Measurements from ENCODE around the gene AP3S2. TPM values are rescaled to one million over a fixed set of nuclear protein-coding genes. Genes with fewer than 3 reads are reported as not detected.
A peak's percentile ranks its signal among the peaks of the same experiment; 100 is the strongest.

Gene AP3S2
- total and polyA plus RNA-seq, 7 donors, result 18.0 to 74.3 (median 44.7) TPM

- Histone ChIP-seq H3K4me1 (no peaks in the 10 kb centered on the region), H3K27ac (no peak overlapping the region), H3K36me3 (ENCODE audit: insufficient read depth in 1 of 2, low read depth in 1 of 2) (no peaks in the 10 kb centered on the region), H3K4me3 (no peak overlapping the region), H3K27me3 (ENCODE audit: insufficient read depth in 3 of 3, low read length in 2 of 3) (no peaks in the 10 kb centered on the region), H3K9me3 (no peaks in the 10 kb centered on the region)
- intact Hi-C loops (cut with DNase I), result no loop called here
- ATAC-seq (no peak), DNase-seq (peak in 1 of 2 donors; percentile 45)
- WGBS, 3 donors, result 78 to 82% (median 79%) methylated on average over 19 to 21 of the region's 21 CpGs
- TF ChIP-seq, protein P1, sequence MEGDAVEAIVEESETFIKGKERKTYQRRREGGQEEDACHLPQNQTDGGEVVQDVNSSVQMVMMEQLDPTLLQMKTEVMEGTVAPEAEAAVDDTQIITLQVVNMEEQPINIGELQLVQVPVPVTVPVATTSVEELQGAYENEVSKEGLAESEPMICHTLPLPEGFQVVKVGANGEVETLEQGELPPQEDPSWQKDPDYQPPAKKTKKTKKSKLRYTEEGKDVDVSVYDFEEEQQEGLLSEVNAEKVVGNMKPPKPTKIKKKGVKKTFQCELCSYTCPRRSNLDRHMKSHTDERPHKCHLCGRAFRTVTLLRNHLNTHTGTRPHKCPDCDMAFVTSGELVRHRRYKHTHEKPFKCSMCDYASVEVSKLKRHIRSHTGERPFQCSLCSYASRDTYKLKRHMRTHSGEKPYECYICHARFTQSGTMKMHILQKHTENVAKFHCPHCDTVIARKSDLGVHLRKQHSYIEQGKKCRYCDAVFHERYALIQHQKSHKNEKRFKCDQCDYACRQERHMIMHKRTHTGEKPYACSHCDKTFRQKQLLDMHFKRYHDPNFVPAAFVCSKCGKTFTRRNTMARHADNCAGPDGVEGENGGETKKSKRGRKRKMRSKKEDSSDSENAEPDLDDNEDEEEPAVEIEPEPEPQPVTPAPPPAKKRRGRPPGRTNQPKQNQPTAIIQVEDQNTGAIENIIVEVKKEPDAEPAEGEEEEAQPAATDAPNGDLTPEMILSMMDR (IDR thresholded peaks at IDR 0.05), result no peak
Measured at GRCh38 chr15:89801471-89802195, 92.2 kb downstream of the AP3S2 start.

GRCh38 chr15:89799918-89800498 is 93.8 kb downstream of the AP3S2 start:
- Histone ChIP-seq H3K27ac (no peak overlapping the region), H3K4me3 (no peak overlapping the region), H3K4me1 (no peaks in the 10 kb centered on the region), H3K36me3 (ENCODE audit: insufficient read depth in 1 of 2, low read depth in 1 of 2) (no peaks in the 10 kb centered on the region), H3K9me3 (peaks cover 5% of the 10 kb centered on the region), H3K27me3 (ENCODE audit: insufficient read depth in 3 of 3, low read length in 2 of 3) (no peaks in the 10 kb centered on the region)
- ATAC-seq (no peak), DNase-seq (peak in 1 of 2 donors; percentile 12)
- TF ChIP-seq, protein P1 (IDR thresholded peaks at IDR 0.05), result no peak
- intact Hi-C loops (cut with DNase I), result no loop called here
- 81 to 92% (median 83%) methylated on average over 2 of the region's 2 CpGs for WGBS, 3 donors

- TF ChIP-seq, protein P1 (IDR thresholded peaks at IDR 0.05), result no peak
- peak in 1 of 2 donors; percentile 41 for DNase-seq
- peaks cover 5% of the 10 kb centered on the region for H3K9me3 ChIP-seq
- ATAC-seq, result no peak
- no peaks in the 10 kb centered on the region for H3K36me3 ChIP-seq (ENCODE audit: insufficient read depth in 1 of 2, low read depth in 1 of 2)
- no peaks in the 10 kb centered on the region for H3K27me3 ChIP-seq (ENCODE audit: insufficient read depth in 3 of 3, low read length in 2 of 3)
- H3K4me3 ChIP-seq, result no peak overlapping the region
- H3K27ac ChIP-seq, result no peak overlapping the region
- intact Hi-C loops (cut with DNase I), result no loop called here
- H3K4me1 ChIP-seq, result no peaks in the 10 kb centered on the region
- WGBS, 3 donors, result 70 to 75% (median 73%) methylated on average over 20 of the region's 20 CpGs
Measured at GRCh38 chr15:89799011-89799911, 94.5 kb downstream of the AP3S2 start.

GRCh38 chr15:89797678-89798201 is 96.1 kb downstream of the AP3S2 start:
- no peaks in the 10 kb centered on the region for H3K36me3 ChIP-seq (ENCODE audit: insufficient read depth in 1 of 2, low read depth in 1 of 2)
- intact Hi-C loops (cut with DNase I), result no loop called here
- no peaks in the 10 kb centered on the region for H3K27me3 ChIP-seq (ENCODE audit: insufficient read depth in 3 of 3, low read length in 2 of 3)
- no peaks in the 10 kb centered on the region for H3K4me1 ChIP-seq
- ATAC-seq, result no peak
- no peak for DNase-seq
- H3K27ac ChIP-seq, result no peak overlapping the region
- 81 to 94% (median 89%) methylated on average over 4 of the region's 4 CpGs for WGBS, 3 donors
- TF ChIP-seq, protein P1 (IDR thresholded peaks at IDR 0.05), result no peak
- peaks cover 5% of the 10 kb centered on the region for H3K9me3 ChIP-seq
- H3K4me3 ChIP-seq, result no peak overlapping the region

Data from psoas muscle (tissue), 8 donors.